Stimulated activated CD8-positive, alpha-beta memory T cell treated with anti-CD3 and anti-CD28 coated beads, Interleukin-2, amount 100 ng/mL, for 1 hour (primary cell): ENCODE measurements around the gene CACNG4.

Experiments used
- DNase-seq, 2 donors: peaks; one replicate each; pipeline ENCODE4 v3.0.0-alpha.2; 2020; ENCODE audit warnings: low read depth in 2 of 2

CACNG4 gene

DNA sequence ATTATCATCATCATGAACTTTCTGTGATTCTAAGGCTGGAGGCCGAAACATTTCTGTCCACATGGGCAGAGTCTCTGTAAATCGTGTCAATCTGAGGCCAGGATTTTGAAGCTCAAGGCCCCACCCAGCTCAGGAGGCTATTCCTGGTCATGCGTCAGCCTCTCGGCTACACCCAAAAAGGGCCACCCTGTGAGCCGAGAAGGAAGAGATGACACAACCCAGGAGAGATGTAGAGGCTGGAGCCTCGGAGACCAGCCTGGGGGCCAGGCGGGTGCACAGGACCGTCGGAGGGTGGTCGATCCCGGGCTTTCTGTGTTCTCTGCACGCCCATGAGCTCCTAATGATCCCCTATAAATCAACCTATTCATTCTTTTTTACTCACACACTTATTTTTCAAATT is 78.8 kb downstream of the CACNG4 start:
- no peak for DNase-seq

DNA sequence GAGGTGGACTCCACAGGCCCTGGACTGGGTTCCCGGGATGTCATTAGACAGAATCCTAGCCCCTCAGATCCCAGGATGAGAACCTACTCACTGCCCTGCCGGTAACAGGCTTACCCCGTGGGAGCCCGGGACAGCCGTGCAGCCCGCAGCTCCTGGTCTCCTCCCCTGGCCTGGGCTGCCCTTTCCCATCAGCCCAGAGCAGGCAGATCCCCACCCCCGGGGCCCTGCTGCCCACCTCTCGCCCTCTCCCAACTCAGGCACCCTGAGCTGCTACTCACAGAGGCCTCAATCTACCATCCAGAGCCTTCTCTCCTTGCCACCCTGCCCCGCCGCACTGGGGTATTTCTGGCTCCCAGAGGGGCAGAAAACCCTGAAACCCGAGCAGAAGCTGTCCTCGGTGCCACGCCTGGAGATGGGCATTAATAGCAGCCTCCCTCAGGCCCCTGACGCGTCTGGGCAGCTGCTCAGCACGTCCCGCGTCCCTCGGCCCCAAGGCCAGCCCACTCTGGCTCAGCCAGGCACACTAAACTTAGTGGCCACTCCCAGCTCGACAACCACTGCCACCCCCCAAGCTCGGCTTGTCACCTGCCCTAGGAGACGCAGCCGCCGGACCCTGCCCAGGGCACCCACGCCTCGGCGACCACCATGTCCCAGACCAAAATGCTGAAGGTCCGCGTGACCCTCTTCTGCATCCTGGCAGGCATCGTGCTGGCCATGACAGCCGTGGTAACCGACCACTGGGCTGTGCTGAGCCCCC is 79.7 kb downstream of the CACNG4 start, which contains the start of gene CACNG1:
TSS of gene CACNG1 (plus strand) at position 539 of the 757 bp plus-strand sequence. CDS start at position 646, 107 bp downstream.
- DNase-seq: no peak

DNA sequence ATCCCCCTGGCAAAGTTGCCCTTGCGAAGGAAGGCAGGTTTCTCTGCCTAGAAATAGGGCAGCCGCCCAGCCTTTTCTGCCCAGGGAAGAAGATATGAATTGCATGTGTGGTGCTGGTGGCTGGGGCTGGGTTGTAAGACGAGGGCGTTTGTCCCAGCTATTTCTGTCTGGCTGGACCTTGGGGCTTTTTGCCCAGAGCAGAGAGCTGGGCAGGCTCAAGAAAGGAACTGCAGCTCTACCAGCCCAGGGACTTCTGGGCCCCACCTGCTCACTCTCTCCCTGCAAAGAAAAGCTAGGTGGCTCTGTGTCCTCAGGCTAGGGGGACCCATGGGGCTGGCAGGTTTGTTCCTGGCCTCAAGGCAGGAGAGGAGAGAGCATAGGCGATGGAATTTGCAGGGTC is 80.4 kb downstream of the CACNG4 start:
- no peak for DNase-seq

DNA sequence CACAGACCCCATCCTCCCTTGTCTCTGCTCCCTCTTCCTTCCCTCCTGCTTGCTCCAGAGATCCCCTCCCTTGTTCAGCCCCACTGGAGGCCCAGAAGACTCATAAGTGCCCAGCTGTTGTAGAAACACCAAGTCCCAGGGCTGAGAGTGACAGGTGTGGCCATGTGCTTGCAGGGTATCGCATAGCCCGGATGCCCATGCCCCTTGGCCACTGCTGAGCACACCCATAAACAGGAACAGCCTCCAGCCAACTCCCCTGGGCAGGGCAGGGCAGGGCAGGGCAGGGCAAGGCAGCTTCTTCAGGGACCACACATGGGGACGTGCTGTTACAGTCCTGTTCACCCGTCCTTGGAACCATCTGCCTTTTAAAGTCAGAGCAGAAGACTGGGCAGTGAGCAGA is 81.9 kb downstream of the CACNG4 start:
- no peak for DNase-seq

DNA sequence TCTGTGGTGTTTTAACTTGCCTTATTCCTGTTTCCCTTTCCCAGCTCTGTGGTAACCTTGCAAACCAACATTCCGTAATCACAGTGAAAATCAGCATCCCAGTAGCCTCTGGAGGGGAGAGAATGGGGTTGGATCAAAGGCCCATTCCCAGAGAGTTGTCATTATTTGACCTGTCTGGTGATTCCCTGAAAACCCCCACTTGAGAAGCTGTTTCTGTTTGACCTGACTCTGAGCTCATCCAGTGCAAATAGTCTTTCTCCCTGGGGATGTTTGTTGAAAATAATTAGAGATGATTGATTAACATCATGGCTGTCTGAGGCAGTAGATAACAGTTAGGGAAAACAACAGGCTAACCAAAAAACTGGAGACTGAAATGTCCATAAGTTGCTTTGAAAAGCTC is 82.9 kb downstream of the CACNG4 start:
- DNase-seq: no peak

DNA sequence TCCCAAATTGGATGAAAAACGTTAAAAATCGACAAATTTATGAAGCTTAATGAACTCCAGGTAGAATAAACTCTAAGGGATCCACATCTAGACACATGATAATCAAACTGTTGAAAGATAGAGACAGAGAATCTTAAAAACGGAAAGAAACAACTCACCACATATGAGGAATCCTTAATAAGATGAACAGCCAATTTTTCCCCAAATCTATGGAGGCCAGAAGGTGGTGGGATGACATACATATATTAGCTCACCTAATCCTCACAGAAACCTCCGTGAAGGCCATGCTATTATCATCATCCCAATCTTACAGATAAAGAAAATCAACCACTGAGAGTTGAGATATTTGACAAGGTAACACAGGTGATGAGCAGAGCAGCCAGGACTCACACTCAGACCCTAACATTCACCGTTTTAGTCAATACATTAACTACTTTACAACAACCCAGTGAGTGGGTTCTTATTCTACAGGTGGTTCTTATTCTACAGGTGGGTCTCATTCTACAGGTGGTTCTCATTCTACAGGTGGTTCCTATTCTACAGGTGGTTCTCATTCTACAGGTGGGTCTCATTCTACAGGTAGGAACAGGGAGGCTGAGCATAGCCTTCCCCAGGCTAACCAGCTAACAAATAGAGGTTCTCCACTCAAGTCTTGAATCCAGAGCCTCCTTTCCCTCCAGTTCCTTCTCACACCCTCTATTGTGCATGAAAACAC is 84.7 kb downstream of the CACNG4 start:
- no peak for DNase-seq

DNA sequence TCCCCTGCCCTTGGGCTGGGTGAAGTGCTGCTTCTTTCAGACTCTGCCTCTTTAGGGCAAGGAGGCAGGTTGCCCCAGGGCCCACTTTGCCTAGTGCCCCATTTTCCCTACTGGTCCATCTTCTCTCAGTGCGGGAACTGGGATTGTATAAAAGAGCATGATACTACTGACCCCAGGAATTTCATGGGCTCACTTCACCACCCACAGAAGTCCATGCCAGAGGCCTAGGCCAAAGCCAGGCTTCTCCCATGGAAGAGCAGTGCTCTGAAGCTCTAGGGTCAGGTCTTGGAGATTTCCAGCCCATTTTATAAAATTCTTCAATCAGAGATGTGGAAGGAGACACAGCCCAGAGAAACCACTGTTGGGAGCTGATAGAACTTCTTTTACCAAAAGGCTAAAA is 85.6 kb downstream of the CACNG4 start:
- DNase-seq: no peak

DNA sequence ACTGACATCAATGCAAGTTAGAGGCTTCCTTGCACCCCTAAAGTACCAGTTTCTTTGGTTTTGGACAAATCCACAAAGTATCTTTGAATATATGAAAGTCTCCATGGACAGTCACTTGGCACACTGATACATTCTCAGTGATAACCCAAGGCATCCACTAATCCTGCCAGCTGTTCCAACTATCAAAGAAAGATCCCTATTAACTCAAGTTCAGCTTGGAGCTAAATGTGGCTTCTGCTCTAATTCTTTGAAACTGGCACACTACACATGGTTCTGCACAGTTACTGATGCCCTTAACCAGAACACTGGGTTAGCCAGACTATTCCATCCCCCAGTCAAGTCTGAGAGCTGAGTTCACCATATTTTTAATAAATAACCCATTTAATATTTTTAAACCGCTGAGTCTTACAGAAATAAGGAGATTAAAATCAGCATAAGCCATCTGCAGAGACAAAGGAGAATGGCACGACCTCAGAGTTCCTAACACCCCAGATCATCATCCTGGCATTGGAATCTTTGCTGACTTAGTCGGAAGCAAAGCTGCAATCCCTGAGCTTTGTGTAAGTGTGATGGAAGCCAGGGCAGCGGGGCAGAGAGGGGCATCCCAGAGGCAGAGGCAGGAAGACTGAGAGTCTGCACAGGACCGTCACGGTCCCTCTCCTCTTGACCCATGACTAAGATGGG is 86.1 kb downstream of the CACNG4 start:
- DNase-seq: no peak

DNA sequence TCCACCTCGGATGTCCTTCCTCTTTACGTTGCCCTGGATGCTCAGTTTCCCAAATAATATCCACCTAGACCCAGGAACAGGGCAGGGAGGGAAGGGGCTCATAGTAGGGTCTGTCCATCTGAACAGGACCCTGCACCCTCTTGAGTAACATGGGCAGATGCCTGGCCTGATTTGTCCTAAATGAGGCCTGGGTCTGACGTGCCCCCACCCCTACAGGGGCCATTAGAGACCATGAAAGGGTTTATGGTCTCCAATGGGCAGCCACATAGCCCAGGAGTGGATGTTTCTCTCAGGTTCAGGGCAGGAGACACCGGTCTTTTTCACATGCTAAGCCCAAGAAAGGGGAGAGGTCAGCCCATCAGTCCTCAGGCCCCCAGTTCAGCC is 86.6 kb downstream of the CACNG4 start:
- DNase-seq: no peak

DNA sequence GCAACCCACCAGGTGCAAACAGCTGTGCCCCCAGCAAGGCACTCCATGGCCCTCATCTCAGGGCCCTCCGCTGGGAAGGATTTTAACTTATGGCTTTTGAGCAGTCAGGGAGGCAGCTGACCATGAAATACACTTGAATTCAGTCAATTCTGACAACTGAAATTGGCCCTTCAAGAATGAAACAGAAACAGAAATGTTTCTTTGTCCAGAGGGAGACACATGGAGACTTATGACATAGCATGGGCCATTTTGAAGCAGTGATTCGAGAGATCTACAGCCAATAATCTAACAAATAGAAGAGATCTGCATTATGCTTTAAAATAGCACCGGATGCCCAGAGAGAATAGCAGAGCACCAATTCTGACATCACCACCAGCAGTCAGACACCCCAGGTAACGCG is 87.3 kb downstream of the CACNG4 start:
- DNase-seq: no peak

DNA sequence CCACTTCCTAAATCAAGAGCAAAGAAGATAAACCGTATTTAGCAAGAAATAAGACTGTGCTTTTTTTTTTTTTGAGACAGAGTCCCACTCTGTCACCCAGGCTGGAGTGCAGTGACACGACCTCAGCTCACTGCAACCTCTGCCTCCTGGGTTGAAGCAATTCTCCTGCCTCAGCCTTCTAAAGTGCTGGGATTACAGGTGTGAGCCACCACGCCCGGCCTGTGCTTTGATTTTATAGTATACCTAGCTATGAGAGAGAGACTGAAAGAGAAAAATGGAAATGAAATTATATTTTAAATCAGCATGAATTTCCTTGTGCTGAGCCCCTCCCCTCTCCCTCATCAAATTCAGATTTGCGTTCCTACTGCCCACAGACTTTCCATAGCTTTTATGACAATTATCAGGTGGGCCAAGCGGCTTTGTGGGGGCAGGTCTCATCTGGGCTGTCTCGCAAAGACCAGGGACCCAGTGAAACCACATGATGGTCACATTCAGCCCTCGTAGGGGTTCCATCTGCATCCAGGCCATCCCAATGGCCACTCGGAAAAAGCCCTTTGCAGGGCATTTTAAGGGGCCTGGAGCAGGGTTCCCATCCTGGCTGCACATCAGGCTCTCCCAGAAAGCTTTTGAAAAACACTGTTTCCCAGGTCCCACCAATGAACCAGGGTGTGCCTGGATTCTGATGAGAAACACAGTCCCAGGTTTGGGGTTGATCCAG is 88.4 kb downstream of the CACNG4 start:
- no peak for DNase-seq

DNA sequence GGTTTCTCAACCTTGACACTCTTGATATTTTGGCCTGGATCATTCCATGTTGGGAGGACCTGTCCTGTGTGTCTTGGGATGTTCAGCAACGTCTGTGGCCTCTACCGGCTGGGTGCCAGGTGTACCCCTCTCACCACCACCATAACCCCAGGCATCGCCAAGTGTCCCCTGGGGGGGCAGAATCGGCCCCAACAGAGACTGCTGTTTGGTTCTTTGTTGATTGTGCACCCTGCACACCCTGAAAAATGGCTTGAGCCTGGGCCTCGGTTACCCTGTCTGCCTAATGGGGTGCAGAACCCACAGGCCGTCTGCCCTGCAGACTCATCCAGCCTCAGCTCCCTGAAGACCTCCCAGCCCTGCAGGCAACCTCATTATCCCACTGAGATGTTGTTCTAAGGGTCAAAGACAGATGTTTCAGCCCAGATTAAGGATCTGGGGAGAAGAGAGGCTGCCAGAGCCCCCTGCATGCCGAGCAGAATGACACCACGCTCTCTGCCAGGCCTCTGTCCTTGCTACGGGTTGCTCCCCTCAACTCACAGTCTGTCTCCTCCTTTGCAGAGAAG is 89.0 kb downstream of the CACNG4 start:
- no peak for DNase-seq

DNA sequence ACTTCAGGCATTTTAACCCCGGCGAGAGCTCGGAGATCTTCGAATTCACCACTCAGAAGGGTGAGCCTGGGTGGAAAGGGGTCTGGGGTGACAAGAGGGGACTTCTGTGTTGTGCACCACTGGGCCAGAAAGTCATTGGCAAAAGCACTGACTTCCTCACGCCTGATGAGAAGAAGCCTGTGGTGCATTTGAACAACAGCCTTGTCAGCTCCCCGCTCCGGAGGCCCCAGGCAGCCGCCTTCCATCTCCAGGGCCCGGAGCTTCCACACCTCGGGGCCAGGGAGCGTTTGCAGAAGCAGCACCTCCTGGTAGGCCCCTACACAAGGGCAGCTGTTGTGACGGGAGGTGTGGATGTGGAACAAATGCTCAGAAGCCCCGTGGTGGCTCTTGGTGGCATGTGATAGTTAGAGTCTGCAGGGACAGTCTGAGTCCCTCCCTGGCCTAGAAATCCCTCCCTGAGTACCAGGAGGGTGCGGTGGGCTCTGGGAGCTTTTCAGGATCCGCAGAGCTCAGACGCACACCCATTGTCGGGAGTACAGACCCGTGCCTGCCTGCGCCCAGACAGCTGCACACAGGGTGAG is 89.6 kb downstream of the CACNG4 start:
- no peak for DNase-seq

DNA sequence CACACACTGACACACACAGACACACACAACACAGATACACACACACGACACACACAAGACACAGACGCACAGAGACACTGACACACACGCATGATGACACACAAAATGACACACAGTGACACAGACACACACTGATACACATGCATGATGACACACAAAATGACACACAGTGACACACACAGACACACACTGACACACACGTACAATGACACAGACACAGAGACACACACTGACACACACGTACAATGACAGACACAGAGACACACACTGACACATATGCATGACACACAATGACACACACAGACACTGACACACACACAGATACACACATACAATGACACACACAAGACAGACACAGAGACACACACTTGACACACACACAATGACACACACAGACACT is 90.1 kb downstream of the CACNG4 start:
- no peak for DNase-seq

DNA sequence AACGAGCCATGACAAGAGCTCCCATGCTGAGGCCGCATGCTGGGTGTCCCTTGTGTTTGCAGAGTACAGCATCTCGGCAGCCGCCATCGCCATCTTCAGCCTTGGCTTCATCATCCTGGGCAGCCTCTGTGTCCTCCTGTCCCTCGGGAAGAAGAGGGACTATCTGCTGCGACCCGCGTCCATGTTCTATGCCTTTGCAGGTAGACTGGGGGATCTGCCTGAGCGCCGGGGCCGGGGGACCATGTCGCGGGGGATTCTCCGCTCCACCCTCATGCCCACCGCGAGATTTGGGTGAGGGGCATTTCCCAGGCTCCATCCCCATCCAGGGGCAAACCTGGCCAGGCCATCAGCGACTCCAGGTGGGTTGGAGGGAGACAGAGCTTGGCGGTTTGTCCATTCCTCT is 90.5 kb downstream of the CACNG4 start:
- DNase-seq: no peak

DNA sequence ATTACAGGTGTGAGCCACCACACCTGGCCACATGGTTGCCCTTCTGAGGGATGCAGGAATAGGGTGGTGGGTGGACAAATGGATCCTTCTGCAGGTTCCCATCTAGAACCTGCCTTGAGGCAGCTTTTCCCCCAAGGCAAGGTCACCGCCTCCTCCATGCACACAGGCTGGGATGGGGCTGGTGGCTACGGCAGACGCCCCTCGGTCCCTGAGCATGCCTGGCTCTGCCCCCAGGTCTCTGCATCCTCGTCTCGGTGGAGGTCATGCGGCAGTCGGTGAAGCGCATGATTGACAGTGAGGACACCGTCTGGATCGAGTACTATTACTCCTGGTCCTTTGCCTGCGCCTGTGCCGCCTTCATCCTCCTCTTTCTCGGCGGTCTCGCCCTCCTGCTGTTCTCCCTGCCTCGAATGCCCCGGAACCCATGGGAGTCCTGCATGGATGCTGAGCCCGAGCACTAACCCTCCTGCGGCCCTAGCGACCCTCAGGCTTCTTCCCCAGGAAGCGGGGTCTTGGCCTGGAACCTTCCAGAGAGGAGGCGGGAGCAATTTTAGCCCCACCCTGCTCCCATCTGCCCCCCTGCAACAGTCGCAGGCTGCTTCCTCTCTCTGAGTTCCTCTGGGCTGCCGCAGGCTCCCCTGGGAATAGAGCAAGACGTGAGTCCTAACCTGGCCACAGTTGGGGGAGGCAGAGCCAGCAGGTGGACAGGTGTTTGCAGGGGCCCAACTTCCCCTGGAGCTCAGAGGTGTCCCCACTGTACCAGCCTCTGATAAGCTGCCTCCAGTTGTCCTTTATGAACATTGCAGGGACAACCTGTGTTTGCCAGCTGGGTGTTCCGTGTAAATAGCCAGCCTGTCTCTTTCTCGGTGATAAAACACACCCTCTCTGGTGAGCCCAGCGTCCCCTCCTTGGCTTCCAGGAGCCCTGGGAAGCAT is 91.6 kb downstream of the CACNG4 start:
- DNase-seq: no peak

DNA sequence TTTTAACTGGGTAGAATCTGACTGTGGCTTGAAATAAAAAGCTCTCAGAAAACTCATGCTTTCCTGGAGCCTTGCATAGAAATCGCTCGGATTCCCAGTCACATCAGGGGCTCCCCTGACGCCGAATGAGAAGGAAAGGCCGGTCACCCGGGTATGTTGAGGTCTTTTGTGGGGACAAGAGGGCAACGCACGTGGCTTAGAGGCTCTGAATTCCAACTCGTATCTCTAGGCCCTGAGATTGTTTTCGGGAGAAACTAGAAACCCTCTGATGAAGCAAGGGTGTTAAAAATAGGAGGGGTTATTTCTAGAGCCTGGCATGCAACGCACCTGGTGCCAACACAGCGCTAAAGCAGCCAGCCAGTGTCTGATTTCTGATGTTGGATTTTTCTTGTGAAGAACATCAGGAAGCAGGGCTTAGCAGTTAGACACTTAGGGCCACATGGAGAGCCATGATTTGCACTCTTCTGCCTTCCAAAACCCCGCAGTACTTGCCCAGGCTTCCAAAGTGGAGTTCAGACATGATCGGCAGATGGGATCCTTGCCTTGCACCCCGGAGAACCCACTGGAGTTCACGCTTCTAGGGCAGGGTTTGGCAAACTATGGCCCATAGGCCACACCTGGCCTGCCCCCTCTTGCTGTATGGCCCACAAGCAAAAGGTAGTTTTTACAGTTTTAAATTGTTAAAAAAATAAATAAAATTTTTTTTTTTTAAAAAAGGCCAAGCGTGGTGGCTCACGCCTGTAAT is 92.4 kb downstream of the CACNG4 start:
- DNase-seq: no peak

DNA sequence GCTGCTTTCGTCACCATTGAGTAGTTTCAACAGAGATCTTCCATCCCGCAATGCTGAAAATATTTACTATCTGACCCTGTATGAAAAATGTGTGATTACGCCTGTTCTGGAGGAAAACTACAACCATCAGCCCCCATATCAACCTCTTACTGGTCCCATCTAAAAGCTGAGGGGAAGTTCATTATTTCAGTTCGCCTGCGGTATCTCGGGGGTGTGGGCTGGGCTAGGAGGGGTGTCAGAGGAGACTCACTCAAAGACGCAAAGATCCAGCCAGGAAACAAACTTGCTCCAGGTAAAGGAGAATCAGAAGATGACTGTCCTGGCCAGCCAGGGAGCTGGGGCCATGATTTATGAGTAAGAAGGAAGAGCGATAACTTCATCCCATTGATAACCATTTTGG is 93.5 kb downstream of the CACNG4 start:
- no peak for DNase-seq

DNA sequence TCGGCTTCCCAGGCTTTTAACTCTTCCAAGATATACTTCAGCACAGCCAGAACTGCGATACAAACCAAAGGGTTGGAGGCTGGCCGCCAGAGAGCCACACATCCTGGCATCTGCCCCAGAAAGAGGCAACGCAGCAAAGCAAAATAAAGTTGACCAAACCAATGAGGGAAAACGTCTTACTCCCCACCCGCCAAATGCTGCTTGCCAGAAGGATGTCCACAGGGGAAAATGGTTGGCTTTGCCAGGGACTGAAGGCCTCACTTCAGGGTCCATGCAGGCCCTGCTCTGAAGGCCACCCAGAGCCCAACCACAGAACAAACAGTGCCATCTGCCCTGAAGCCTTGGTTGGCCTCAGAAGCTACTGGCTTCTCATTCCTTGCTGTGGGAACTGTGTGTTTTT is 94.9 kb downstream of the CACNG4 start:
- no peak for DNase-seq

DNA sequence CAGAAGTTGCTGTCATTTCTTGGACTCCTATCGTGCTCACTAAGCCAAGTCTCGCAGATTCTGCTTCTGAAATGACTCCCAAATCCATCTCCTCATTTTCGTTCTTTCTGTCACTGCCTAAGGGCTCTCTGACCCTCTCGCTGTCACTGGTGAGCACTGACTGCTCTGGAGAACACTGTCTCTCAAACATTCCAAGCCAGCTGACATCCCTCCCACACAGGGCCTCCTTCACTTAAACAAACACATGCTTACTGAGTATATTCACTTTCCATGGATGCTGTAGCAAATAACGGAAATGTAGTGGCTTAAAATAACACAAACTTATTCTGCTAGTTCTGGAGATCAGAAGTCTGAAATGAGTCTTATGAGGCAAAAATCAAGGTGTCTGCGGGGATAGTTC is 98.6 kb downstream of the CACNG4 start:
- no peak for DNase-seq
